ENCODE results near the gene MAST4. TPM values are rescaled to one million over a fixed set of nuclear protein-coding genes. Genes with fewer than 3 reads are reported as not detected.
A peak's percentile ranks its signal among the peaks of the same experiment; 100 is the strongest.

Gene MAST4
- total RNA-seq, result 42.0 TPM
- long read RNA-seq, transcript MAST4-205 (5 exons, 717 nt), result major isoform, 6 of 74 reads
- long read RNA-seq, partial matches to known transcripts, result 46 of 74 reads
- long read RNA-seq, other reads (novel, unspliced or antisense), result 21 of 74 reads

DNA sequence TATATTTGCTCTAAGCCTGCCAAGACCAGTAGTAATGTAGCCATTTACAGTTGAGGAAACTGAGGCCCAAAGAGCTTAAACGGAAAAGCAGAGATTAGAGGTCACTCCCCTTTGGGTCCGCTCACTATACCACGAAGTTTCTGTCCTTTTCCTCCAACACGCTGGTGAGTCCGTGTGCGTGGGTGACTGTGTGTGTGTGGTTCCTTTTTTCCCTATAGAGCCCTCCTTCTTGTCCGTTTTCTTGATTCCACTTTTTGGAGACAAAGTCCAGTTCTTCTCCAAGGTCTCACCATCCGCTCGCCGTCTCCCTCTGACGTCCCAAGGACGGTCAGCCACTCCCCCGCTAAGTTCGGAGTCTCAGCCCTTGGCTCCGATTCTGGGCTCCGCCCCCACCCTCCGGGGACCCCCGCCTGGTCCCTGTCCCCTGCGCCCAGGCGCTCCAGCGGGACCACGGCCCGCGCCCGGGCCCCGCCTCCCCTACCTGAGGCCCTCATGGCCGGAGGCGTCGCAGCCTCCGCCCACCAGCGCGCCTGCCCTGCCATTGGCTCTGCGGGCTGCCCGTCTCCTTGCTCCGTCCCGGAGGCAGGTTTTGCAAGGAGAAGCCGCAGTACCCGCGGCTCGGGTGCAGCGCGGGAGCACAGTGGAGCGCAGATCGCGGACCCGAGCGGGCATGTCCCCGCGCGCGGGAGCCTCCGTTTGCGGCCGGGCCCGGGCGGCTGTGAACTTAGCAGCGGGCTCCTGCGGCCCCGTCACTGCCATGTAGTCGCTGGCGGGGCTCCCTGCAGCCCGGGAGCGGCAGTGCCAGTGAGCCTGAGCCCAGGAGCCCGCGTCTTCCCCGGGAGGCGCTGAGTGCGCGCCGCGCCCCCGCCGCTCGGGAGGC is at the start of gene MAST4:
Gene MAST4, plus strand, starts transcription at position 638 of the 880 bp plus-strand sequence. CDS start 263 bp downstream, outside the sequence.
- ATAC-seq (ENCODE audit: poor library complexity) (peak; percentile 95), DNase-seq (peak; percentile 94)

DNA sequence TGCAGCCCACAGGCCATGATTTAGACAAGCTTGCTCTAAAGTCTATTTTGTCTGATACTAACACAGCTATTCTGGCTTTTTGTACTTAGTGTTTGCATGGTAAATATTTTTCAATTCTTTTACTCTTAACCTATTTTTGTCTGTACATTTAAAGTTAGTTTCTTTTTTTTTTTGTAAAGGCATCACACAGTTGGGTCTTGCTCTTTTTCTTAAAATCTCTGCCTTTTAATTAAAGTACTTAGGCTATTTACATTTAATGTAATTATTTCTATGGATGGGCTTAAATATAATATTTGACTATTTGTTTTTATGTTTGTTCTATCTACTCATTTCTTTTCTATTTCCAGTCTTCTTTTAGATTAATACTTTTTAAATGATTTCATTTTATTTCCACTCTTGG is 49.7 kb upstream of the MAST4 start:
- no peak for DNase-seq
- intact Hi-C loops (cut with DNase I), result no loop called here
- ATAC-seq (ENCODE audit: poor library complexity), result no peak

More for the DNA sequence above, at the start of gene MAST4:
- intact Hi-C loops (cut with DNase I), result loop anchor here (10.0 kb wide), 2 partner anchors 149 to 291 kb away; no protein-coding TSS in a partner anchor

DNA sequence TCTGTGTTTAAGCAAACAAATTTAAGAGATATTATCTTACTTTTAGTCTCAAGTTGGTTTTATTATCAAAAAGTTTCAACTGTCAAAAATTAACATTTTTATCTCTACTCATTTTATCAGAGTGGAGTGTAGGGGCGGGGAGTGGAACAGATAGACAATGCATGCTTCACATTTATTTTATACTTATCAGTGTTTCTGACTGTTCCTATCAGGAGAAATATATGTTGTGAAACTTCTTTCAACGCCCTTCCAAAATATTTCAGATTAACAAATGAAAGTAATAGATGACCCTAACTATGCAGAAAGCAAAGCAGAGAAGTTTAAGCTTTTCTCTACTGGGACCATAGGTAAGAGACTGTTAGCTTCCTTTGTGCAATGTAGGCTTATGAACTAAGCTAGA is 44.9 kb upstream of the MAST4 start:
- ATAC-seq (ENCODE audit: poor library complexity) (no peak), DNase-seq (no peak)
- intact Hi-C loops (cut with DNase I), result no loop called here

DNA sequence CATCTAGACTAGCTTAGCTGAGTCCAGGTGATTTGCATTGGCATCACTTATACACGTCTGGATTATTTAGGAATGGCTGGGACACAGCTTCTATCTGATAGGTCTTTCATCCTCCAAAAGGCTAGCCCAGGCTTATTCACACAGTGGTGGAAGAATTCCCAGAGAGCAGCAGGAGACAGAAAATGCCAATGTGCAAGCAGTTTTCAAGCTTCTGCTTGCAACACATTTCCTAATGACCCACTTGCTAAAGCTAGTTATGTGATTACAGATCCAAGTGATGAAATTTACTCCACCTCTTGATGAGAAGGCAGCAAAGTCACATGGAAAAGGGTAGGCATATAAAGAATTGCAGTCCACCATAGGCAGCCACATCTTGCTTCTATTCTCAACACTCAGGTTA is 44.2 kb upstream of the MAST4 start:
- intact Hi-C loops (cut with DNase I), result no loop called here
- no peak for DNase-seq
- no peak for ATAC-seq (ENCODE audit: poor library complexity)

DNA sequence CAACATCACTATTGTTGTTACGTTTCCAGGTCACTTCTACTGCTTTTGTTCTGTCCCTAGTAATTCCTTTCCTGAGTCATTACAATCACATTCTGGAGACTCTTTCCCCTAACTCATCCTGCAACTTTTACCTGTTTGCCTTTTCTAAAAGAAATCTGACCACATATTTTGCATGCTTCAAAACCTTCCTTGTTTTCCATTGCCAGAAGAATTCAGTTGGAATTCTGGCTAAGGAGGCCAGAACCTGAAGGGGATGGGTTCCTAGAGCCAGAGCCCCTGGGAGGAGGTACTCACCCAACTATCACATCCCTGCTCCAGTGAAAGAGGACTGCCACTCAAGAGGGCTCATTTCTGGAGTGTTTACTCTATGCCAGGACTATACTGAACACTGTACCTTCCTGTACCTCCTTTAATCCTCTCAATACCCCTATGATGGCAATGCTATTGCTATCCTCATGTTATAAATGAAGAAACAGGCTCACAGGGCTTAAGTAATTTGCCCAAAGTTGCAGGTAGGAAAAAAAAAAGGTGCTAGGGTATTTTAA is 42.8 kb upstream of the MAST4 start:
- intact Hi-C loops (cut with DNase I), result no loop called here
- DNase-seq, result no peak
- no peak for ATAC-seq (ENCODE audit: poor library complexity)

DNA sequence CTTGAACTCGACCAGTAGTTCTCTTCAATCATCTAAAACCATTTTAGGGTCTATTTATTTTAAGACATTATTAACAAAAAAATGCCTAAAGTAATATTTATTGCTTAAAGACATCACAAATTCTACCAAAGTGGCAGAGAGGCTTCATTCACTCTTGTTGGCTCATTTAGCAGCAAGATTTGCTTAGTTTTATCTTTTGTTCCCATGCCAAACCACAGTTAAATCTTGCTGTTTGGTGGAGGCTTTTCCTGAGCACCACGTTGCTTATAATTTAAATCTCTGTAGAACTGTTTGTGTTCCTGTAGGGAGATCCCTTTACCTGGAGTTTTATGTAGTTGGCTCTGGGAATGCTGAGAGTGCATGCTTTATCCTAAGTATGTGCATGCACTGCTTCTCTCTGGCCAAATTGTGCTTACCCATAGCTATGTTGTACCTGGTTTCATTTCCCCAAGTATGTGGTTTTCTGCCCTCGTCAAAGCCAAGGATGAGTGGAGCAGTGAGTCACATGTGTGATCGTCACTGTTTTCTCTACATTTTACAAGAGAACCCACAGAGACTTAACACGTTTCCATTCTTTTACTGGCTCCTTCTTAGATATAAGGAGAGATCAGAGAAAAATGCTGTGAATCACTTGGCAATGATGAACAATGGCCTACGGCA is 42.1 kb upstream of the MAST4 start:
- ATAC-seq (ENCODE audit: poor library complexity), result no peak
- DNase-seq, result no peak
- intact Hi-C loops (cut with DNase I), result no loop called here

DNA sequence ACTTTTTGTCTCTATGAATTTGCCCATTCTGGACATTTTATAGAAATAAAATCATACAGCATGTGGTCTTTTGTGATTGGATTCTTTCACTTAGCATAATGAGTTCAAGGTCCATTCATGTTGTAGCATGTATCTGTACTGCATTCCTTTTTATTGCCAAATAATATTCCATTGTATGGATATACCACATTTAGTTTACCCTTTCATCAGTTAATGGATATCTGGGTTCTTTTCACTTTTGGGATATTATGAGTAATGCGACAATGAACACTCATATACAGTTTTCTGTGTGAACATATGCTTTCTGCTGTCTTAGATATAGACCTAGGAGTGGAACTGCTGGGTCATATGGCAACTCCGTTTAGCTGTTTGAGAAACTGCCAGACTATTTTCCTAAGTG is 41.3 kb upstream of the MAST4 start:
- intact Hi-C loops (cut with DNase I), result no loop called here
- ATAC-seq (ENCODE audit: poor library complexity) (no peak), DNase-seq (no peak)

DNA sequence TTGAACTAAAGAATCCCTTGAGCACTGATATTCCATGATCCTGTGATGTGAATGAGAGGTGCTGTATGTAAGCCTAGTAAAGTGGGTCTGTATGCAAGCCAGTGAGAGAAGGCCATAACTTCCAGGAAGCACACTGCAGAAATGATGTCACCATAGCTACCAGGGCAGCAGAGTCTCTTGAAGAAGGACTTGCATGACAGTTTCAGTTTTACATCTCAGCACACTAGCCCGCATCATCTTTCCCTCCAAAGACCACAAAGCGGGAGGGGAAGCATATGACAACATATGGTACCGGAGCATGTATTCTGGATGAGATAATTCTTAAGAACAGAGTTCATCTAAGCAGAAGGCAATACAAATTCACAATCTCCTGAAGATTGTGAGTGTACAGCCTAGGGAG is 37.6 kb upstream of the MAST4 start:
- DNase-seq, result no peak
- ATAC-seq (ENCODE audit: poor library complexity), result no peak
- intact Hi-C loops (cut with DNase I), result no loop called here

DNA sequence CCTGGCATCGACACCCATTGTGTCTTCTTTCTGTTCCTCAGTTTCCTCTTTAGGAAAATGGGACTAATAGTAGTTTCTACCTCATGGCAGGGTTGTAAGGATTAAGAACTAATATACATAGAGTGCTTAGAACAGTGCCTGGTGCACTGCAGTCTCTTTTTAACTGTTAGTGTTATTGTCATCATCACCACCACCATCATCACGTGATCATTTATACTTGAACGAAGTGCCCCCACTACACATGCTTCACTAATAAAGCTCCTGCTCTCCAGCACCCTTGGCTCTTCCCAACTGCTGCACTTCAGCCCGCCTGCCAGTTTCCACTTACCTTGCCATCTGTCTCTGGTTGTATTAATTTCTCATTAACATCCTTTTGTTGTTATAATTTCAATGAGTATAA is 35.8 kb upstream of the MAST4 start:
- ATAC-seq (ENCODE audit: poor library complexity) (no peak), DNase-seq (no peak)
- intact Hi-C loops (cut with DNase I), result no loop called here

DNA sequence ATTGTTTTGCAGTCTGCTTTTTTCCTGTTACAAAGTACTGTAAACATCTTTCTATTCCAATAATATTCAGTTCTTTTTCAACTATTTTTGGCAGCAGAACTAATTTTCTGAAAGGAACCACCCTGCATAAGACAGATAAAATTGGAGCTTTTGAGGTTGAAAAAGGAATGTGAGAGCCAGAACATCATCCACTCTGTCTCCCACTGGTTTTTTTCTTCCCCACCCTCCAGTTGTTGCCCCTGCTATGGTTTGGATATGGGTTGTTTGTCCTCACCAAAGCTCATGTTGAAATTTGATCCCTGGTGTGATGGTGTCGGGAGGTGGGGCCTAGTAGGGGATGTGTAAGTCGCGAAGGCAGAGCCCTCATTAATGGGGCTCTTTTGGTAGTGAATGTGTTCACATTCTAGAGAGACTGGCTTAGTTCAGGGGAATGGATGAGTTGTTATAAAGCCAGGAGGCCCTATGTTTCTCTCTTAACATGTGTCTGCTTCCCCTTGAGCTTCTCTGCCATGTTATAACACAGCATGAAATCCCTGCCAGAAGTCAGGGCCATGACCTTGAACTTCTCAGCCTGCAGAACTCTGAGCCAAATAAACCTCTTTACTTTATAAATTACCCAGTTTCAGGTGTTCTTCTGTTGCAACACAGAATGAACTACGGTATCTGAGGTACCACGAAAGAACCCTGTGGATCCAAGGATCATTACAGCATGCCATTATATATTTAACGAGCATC is 34.8 kb upstream of the MAST4 start:
- DNase-seq (no peak), ATAC-seq (ENCODE audit: poor library complexity) (no peak)
- intact Hi-C loops (cut with DNase I), result no loop called here

DNA sequence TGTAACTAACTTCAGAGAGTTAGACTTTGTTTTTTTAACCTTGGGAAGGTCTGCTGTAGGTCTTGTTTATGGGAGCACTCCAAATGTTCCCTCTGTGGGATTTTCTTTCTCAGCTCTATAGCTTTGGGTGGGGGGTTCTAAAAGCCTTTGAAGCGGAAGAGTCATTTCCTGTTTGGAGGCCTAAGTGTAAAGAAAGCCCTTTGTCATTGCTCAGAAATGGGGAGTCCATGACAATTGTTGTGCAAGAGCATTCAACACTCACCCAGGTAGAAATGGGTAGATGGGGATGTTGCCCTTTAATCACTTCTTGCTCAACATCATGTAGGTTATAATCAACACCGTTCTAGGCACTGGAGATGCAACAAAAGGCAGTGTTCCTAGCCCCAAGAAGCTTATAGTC is 30.3 kb upstream of the MAST4 start:
- ATAC-seq (ENCODE audit: poor library complexity), result no peak
- intact Hi-C loops (cut with DNase I), result no loop called here
- no peak for DNase-seq

DNA sequence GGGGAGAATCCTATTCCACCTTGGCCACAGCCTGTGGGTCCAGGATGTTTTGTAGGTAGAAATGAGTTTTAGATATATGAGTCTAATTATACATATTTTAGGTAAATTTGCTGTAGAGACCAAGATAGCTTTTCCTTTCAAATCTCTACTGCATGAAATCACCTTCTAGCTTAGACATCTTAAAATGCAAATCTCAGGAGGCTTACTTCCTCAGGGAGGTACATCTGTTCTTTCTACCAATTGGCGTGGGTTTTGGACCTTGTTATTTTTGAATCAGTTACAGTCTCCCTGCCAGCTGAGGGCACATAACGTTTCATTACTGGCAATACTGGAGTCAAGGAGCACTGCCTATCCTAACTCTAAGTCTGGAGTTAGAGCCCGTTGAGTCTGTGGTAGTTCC is 28.7 kb upstream of the MAST4 start:
- DNase-seq, result no peak
- intact Hi-C loops (cut with DNase I), result no loop called here

DNA sequence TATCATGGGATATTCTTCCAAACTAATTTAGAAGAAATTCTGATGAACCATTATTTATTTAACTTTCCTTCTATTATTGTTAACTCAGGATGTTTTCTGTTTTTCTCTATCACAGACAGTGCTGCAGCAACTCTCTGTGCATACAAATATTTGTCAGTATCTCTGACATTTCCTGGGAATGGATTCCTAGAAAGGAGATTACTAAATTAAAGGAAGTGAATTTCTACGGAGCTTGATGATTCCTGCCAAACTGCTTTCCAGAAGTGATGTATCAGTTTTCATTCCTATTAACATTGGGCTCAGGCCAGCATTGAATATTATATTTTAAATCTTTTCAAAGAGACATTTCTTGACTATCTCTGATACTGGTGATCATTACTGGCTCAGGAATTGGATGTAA is 26.0 kb upstream of the MAST4 start:
- DNase-seq, result no peak
- intact Hi-C loops (cut with DNase I), result no loop called here
- no peak for ATAC-seq (ENCODE audit: poor library complexity)

More for the DNA sequence above, 28.7 kb upstream of the MAST4 start:
- no peak for ATAC-seq (ENCODE audit: poor library complexity)

DNA sequence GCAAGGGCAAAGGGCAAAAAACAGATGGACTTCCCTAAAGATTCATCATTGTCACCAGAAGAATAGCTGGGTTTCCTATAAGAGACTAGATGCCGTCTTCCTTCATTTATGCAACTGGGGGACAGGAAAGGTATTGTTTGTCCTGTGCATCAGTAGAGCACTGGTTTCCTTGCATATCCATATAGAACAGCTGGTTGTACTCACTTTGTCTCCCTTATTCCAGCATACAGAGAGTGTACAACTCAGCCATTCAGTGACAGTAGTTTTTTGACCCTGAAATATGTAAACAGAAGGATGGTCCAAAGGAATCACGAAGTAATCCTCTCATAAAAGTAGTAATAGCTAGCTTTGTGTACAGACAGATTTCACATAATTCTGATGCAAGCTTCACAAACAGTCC is 22.5 kb upstream of the MAST4 start:
- ATAC-seq (ENCODE audit: poor library complexity) (no peak), DNase-seq (no peak)
- intact Hi-C loops (cut with DNase I), result no loop called here

DNA sequence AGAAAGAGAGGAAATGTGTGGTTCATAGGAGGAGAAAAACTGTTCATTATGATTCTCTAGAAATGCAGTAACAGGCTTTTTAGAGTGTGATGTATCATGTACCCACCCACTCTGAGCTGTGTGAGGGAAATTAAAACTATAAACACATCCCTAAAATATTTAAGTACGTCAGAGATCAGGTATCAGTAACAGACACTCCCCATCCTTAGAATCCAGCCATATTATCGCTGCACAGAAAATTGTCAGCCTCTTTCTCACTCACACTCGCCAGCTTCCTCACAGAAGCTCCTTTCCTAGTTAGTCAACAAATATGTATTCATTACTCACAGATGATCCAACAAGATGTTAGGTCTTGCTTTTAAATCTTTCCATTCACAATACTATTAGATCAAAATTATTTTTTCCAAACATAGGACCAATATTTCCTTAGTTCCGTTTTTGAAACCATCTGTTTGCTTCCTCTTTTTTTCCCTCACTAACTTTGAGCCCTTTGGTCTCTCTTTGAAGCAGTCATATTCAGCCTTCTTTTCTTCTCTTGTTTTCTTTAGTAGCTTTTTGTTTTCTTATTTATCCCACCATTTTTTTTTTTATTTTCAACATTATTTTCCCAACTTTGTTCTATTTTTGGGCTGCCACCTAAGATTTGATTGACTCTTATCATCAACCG is 13.6 kb upstream of the MAST4 start:
- ATAC-seq (ENCODE audit: poor library complexity) (peak; percentile 6), DNase-seq (no peak)
- intact Hi-C loops (cut with DNase I), result no loop called here

DNA sequence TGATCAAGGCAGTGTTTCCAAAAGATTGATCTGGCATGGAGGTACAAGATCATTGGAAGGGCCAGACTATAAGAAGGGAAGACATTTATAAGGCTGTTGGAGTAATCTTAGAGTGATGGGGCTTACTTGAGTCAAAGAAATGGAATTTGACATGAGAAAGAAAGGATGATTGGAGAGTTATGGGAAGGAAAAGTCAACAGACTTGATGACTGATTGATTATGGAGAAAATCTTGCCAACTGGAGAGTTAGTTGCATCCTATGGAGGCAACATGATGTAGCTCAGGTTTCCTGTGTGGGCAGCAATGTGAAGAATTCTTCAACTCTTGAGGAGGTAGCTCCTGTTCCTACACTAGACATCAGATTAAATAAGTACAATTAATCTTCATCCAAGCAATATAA is 10.9 kb upstream of the MAST4 start:
- ATAC-seq (ENCODE audit: poor library complexity), result no peak
- DNase-seq, result no peak
- intact Hi-C loops (cut with DNase I), result no loop called here

DNA sequence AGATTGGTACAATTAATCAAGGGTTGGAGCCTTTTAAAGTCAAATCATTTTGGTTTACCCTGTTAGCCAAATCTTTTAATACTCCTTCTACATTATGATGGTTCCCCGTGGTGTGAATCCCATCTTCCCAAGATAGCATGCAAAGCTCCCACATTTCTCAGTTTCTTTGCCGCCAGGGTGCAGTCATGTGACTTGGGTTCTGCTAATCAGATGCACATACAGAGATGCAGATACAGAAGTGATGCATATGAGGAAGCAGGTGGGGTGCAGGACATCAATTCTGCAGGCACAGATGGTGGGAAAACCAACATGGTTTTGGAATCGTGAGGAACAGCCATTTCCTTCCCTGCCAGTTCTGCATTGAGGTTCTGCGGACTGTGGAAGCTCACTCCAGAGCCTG is 8.4 kb upstream of the MAST4 start:
- intact Hi-C loops (cut with DNase I), result no loop called here
- ATAC-seq (ENCODE audit: poor library complexity) (no peak), DNase-seq (no peak)

DNA sequence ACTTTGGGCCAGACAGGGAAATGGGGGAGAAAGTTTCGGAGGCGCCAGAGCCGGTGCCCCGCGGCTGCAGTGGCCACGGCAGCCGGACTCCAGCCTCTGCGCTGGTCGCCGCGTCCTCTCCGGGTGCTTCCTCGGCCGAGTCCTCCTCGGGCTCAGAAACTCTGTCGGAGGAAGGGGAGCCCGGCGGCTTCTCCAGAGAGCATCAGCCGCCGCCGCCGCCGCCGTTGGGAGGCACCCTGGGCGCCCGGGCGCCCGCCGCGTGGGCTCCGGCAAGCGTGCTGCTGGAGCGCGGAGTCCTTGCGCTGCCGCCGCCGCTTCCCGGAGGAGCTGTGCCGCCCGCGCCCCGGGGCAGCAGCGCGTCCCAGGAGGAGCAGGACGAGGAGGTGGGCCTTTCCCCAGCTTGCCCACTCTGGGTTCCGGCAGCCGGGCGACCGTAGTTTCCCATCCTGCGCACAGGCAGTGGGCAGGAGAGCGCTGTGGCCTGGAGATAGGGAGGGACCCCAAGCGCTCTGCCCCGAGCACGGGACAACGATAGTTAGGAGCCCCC is 516 bp downstream of the MAST4 start:
- intact Hi-C loops (cut with DNase I), result loop anchor here (10.0 kb wide), 2 partner anchors 148 to 292 kb away; no protein-coding TSS in a partner anchor
- peak; percentile 57 for ATAC-seq (ENCODE audit: poor library complexity)
- no peak for DNase-seq

Data from Right ventricle myocardium superior (tissue), 1 donor.